GM04503 (cell line): Measurements from ENCODE around the gene SYTL2.
A peak's percentile ranks its signal among the peaks of the same experiment; 100 is the strongest.

Source experiments
- DNase-seq: peaks from one replicate; pipeline ENCODE4 v3.0.0-alpha.2; 2012; ENCODE audit warnings: low read depth

Gene SYTL2

DNA sequence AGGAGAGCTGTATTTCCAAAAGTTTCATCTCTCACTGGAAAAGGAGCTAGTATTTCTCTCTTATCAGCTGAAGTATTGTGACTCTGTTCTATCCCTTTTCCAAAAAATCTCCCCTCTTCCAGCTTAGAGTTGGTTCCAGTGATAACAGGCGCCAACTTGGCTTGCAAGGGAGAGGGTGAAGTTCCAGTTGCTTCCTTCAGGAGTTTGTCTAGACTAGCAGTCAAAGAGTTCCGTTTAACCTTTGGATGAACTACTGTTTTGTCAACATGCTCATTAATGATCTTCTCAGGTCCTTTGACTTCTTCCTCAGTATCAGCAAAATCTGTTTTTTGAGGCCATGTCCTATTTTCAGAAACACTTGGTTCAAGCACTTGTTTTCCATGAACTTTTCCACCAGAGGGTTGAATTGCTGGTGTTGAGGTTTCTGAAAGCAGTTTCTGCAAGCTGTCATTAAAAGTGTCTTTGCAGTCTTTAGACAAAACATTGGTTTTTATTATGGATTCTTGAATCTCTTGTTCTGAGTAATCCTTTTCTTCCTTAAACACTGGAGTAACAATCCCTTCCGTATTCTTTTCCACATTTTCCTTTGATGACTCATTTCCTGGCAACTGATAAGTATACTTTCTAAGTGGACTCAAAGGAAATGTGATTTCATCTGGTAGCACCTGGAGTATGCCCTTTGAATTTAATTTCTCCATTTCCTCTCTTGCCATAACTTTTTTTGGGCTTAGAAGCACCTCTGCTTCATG, 85.3 kb downstream of the SYTL2 start:
- DNase-seq: peak; percentile 91

DNA sequence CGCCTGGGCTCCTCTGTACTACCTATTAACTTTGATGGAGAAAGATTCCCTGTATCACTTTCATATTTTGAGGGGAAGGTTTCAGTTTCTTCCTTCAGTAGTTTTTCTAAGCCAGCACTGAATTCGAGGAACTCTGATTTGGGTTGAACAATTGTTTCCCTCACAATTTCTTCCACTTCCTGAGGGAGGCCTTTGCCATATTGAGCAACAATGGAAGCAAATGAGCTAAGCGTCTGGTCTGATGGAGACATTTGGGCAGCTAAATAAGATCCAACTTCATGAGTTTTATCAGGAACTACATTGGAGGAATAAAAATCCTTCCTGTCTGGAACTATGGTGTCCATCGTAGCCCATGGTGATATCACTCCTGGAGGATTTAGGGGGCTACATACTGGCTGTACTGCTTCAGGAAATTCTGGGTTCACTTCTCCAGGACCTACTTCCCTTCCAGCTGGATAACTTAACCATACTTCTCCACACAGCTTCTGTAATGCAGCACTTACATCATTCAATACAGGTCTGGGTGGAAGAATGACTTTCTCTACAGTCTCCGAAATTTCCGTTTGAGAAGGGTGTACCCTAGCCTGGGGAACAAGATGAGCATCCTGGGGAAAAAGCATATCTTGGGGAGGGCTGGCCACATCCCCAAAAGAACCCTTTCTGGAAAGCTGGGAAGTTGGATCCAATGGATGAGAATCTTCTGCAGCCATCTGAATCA, 86.0 kb downstream of the SYTL2 start:
- DNase-seq: no peak

DNA sequence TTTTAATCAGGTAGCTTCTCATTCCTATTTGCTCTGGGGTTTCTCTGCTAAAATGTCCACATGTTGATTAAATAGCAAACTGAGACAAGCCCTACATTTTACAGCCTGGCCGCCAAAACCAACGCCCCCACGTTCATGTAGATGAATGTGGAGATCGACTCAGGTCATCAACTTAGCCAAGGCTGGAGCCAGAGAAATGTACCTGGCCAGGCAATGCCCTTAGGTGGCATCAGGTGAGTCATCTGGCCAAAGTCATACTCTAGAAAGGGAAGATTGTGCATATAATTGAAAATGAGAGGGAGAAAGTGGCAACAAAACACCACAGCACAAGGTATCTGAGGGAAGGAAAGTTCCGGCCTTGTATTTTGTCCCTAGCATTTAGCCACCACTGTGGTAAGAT, 87.9 kb downstream of the SYTL2 start:
- DNase-seq: no peak

DNA sequence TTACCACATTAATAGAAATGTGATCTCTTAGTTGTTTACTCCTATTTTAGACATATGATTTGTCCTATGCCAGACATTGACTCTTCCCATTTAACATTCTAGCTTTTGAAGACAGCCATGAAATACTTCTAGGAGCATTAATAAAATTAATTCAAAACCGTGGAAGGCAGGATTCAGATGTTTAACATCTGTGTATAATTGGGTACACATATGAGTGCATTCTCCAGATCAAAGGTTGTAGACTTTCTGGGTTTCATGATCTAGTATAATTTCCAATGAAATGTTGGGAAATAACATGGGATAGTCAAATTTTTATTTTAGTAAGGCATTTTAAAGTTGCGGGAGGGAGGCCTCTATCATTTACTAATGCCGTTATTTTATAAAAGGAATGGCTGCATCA, 89.8 kb downstream of the SYTL2 start:
- DNase-seq: no peak

DNA sequence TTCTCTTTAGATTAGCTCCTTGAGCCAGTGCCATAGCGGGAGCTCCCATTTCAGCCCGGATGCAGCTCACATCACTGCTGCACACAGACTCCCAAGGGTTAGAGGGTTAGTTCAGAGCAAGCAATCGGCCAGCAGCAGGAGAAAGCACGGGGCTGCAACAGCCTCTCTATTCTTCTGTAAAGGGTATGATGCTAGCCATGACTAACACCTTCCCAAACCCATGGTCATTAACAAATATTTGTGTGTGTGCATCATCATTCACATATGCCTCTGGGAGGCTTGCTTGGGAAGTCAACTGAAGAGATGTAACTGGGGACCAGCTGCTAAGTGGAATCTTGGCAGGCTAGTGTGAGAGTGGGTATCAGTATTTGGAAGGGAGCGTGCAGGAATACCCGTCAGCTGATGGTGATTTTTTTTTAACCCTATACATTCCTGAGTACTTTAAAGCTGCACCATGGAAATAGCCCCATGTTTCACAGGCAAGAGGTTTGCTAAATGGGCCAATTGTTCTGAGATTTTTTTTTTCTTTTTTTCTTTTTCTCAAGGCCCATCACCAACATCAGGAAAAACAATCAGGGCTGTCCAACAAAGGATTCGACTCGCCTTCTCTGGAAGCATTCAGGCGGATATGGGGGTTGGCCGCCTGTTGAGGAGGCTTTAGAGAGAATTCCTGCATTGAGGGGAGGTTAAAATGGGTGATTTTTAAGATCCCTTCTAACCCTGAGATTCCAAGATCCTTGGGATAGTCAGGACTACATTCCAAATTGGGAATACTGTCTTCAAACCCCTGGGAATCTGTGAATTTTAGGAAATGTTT, 91.7 kb downstream of the SYTL2 start:
- DNase-seq: peak; percentile 100

DNA sequence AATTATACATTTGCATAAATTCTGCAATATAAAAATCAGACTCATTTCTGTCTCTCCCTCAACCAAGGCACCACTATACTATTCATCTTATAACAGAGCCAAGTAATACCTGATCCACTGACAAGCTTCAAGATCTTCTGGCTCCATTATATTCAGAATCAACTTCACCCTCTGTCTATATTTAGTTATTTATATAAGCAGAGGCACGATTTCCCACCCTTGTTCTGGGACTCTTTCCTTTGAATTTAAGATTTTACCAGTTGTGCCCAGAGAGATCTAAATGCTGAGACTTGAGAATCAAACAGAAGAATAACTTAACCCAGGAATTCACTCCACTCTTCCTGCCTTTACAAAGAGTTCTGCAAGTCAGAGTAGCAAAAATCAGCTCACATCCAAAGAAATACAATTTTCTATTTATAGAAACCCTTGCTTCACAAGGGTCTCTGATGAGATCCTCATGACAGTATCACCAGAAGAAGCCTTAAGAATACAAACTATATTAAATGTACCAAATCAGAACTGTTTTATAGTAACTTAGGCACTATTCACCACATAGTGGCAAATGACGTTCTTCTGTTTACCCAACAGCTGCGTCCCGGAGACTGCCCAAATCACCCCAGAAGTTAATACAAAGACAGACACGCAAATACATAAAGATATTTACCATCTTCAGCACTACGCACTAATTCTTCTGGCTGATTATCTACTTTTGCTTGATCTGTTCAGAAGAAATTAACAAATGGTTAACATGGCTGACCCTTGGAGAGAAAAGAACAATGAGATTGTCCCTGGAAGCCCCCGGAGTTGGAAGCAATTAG, 92.6 kb downstream of the SYTL2 start:
- DNase-seq: no peak

DNA sequence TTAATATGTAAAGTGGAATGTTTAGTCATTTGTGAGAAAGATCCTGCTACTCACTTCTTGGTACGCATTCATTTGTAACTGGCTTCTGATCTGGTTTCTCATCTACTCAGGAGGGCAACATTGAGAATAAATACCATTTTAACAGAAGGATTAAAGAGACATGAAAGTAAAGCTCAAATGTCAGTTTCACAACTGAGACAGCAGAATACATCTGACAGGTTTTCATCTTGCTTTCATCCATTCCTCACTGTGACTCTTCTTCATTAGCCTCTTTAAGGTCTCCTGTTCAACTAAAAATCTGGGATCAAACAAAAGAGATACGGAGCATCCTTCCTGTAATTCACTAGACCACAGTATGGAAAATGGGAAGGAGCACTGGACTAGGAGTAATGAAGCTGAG, 93.5 kb downstream of the SYTL2 start:
- no peak for DNase-seq

DNA sequence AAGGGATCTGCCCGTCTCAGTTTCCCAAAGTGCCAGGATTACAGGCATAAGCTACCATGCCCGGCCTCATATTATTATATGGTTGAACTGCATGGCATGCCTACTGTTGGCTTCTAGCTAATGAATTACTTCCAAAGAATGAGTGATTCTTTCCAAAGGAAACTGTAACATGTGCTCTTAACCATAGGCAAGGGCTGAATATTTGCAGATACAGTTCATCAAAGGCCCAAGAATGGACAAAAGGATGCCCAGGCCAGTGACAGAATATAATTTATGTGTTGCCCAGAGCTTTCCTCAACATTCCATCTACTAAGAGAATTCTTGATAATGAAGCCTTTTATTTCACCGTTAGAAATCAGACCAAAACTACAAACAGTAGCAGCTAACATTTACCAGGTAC, 98.0 kb downstream of the SYTL2 start:
- DNase-seq: no peak

DNA sequence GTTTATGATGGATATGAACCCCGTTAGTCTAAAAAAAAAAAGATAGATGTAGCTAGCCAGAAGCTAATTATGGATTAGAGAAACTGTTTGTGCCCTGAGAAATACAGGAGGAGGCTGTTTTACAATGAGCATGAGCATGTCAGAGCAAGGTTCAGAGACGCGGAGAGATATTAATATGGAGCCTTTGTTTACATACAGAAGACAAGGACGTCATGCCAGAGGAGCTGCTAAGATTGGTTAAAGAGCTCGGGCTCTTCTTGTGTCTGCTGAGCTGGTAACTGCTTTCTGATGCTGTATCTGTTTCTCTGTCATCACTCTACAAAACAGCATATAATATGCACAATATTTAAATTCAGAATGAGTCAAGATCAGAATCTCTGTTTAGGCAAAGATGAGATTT, 100.0 kb downstream of the SYTL2 start:
- no peak for DNase-seq

DNA sequence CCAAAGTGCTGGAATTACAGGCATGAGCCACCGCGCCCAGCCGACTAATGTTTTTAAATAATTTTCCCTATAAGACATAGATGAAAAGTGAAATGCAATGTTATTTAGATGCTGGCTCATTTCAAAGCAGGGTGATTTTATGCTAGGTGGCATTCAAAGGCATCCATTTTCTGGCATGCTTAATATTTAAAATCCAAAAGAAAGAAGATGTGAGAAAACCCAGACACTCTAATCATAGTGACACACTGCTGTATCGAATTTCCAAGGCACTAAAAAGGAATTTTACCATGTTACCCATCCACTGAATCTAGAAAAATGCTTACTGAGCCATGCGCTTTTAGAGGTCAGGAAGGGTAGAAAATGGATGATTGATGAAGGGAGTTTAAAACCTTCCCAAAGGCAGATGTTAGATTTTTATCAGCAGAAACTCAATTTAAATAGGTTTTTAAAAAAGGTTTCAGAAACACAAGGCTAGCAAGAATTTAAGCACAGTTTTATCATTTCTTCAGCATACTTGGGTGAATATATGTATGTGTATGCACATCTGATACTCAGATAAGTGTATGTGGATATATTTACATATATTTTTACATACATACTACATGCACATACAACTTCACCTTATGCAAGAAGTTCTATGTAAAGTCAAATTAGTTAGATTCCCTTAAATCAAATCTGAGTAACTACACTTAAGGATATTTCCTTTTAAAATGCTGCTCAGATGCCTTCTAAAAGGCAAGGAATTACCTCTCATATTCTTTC, 100.8 kb downstream of the SYTL2 start:
- no peak for DNase-seq

DNA sequence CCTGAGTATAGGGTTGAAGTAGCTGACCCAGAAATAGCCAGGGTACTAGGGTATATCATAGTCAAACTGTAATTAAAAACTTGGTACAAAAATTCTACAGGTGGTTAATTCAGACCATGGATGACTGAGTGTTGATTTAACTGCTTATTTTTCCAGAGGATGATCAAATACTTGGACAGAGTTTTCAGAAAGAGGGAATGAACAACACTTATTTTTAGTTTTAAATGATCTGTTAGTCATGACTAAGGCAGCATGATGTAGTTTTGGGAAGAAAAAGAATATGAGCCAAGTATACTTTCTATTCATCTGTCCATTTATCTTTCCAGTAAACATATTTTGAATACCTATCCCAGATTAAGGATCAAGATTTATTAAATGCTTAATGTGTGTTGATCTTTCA, 105.1 kb downstream of the SYTL2 start:
- no peak for DNase-seq

DNA sequence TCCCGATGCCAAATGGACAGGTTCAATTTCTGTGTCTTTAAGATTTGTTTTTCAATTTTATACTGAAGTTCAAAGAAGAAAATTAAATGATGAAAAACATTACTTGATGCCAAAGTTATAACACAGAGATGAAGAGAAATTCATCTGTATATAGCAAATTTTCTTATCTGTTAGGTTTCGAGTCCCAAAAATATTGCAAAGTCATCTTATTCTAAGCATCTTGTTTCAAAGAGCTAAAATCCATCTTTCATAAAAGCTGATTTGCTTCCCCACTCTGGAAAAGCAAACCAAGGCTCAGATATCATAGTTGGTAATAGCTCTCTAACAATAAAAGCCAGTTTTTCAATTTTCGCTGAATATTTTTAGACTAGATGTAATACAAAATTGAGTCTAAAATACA, 106.0 kb downstream of the SYTL2 start:
- no peak for DNase-seq

DNA sequence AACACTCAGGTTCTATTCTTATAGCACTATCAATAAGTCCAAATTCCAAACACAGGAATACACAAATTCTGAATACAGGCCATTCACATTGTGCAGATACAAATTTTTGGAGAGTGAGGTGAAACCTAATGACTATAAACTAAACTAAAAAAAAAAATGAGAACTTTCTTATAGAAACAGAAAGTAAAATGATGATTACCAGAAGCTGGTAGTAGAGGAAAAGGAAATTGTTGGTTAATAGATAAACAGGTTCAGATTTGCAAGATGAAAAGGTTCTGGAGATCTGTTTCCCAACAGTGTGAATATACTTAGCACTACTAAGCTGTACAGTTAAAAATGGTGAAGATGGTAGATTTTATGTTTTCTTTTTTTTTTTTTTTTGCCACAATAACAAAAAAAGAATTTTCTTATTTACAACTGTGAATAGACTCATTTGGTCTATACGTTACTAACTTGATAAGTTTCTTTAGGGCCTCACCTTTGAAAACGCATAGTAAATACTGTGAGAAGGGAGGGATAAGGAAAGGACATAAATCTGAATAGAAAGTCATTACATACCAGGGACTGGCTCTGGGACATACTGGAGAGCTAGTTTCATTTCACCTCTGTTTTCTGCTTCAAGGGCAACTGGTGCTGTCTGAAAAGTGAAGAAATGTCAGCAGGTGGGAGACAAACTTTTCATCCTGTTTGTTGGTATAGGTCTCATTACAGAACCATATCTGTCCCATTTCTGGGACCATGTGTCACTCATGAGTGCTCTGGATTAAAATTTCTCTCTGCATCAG, 110.8 kb downstream of the SYTL2 start:
- DNase-seq: no peak

DNA sequence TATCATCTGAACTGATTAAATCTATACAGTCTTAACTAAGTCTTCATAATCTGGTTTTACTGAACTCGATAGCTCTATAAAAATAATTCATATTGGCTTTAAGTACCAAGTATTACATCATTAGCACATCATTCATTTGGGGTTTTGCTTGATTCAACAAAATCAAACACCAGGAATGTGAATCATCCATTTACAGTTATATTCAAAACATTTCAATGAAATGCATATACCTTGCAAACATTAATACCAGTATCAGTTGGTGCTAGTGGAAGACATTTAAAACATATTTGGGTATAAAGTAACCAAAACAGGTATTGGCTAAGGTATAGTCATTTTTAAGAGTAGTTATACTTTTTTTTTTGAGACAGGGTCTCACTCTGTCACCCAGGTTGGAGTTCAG, 112.7 kb downstream of the SYTL2 start:
- no peak for DNase-seq

DNA sequence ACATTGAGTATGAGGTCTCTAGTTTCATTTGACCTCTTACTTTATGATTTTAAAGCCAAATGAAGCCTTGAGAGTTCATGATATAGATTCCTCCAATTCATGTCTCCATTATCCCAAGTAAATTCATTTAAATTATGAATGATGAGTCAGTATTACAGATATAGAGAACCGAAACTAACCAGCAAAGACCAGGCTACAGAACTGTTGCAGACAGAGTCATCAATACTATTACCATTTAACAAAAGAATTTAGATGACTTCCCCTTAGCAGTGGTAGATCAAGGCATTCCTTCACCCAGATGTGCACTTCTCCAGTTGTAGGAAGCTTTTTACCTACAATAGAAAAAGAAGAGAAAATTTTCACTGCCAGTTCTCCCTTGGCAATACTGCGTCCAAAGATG, 113.2 kb downstream of the SYTL2 start:
- no peak for DNase-seq

DNA sequence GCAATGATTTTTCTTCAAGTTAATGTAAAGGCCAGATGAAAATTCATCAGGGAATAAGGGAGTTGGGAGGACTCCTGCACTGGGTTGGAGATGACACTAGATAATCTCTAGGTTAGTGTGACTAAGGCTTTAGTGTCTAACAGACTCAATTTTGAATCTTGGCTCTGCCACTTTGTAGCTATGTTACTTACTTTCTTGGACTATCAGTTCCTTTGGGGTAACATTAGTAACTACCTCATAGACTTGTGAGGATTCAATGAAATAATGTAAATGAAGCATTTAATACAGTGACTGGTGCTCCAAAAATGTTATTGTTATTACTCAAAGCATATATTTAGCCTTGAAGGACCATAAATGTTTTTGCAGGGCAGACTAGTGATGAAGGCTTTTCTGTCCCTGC, 115.4 kb downstream of the SYTL2 start:
- DNase-seq: no peak

DNA sequence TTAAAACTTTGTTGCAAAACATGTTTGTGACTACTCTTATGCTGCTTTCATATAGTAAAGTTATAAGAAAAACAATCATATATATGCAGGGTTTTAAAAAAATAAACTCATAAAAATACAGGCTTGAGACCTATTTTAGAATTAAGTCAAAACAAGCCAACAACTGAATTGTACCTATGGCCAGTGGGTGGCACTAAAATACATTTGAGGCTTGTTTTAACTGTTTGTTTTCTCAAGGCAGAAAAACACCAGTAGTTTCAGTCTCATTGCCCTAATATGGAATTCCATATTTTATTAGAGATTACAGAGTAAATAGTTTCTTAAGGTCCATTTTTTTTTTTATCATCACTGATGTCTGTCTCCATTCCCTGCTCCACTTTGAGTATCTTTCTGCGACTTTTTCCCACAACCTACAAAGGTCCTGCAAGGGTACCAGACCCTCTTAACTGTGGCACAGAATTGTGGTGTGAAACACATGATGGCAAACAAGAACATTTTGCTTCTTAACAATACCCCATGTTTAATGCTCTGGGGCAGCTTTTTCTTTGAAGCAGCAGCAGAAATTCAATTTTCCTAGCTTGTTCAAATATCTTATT, 116.5 kb downstream of the SYTL2 start:
- DNase-seq: no peak

DNA sequence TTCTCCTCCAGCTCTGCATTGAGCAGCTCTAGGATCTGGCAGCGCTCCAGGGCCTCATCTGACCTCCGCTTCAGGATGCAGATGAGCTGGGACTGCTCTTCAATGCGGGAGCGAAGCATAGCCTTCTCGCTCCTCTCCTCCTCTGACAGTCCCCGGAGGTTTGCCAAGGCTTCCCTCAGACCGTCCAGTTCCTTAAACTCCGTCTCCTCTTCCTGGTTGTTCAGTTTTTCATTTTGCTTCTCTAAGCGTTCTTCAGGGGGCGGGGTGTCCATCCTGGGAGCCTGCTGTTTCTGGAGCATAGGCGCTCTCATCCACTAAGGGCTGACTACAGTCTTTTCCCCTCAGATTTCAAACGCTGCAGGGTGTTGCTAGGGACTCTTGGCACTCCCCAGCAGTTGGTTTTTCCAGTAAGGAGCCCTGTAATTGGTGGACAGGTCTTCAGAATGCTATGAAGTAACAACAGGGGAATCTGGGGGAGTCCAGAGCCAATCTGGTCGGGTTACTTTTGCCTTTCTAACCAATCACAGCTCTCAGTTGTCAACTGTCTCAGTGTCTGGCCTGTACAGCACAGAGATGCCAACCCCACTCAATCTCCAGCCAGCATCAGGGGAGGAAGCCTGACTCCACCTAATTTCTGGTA, 125.0 kb downstream of the SYTL2 start, which contains the start of gene CCDC89:
Gene CCDC89, minus strand, starts transcription at position 376 of the 640 bp plus-strand sequence. Its CDS starts 65 bp downstream, at position 311.
- peak; percentile 44 for DNase-seq

DNA sequence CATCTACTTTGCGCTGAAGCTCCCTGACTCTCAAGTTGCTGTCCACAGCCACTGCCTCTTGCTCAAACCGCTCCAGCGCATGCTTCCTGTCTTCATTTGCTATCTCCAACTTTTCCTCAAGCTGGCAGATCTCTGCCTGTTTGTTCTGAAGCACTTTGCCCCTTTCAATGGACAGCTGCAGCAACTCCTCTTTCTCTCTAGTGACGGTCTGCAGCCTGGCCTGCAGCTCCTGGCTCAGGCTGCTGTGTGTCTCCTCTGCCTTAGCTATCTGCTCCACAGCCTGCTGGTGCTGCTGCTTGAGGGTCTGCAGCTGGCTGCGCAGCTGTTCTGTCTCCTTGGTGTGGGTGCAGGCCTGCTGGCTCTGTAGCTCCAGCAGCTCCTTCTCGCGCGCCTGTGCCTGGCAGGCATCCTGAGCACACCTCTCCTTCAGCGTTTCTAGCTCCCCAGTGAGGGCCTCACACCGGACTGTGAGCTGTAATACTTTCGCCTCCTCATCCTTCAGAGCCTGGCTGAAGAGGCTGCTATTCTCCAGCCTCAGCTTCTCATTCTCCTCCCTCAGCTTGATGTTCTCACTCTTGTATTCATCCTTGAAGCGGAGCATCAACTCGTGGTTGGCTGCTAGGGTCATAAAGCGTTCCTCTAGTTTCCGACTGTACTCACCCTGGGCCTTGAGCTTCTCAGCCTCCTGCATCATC, 125.7 kb downstream of the SYTL2 start:
- DNase-seq: no peak
